Measurements from ENCODE around the gene SEM1.
"Not testable (repeated sequence)": the region's sequence is repeated elsewhere in the genome, so short reads cannot be mapped to it uniquely, and the experiment has no call there.

SEM1 gene

GRCh38 chr7:96709381-96710228 is at the start of gene SEM1:
Gene SEM1, minus strand, starts transcription at chr7:96709846. Its CDS starts 83 bp downstream, at chr7:96709763.
- DNase-seq = peak; percentile 69

- DNase-seq = not testable (repeated sequence)
Observed at GRCh38 chr7:96757880-96758279, 48.2 kb upstream of the SEM1 start.

- no peak for DNase-seq
Observed at GRCh38 chr7:96747418-96747940, 37.8 kb upstream of the SEM1 start.

GRCh38 chr7:96740130-96740529 is 30.5 kb upstream of the SEM1 start:
- DNase-seq = no peak

DNA sequence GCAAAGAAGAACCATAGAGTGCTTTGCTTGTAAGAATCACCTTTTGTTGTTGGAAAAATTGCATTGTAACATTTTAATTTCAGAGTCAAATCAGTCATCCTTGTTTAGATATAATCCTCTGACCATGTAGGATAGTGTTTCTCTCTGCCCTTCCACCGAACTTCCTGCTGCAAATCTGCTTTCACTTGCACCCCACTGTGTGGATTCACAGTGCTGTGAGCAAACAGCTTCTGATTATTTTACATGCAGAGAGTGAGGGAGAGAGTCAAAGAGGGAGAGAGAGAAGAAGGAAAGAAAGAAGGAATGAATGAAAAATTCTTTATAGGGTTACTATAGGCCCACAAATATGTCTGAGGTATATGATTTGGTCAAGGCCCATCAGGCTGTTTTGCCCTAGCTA is 30.0 kb upstream of the SEM1 start:
- no peak for DNase-seq

DNA sequence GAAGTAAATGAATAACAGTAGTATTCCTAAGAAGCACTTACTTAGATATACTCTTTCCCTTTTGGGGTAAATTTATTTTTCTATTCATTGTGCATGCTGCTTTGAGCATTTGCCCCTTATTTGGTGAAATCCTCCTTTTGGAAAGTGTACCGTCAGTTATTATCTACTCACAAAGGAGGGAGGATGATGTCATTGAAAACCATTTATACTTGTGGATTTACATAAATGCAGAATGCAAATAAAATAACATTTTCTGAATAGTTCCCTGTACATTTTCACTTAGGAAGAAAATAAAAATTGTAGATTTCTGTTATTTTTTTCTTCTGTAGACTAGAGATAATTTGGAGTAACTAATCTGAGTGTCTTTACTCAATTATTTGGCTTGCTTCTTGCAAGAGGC is 29.5 kb upstream of the SEM1 start:
- no peak for DNase-seq

GRCh38 chr7:96738705-96739104 is 29.1 kb upstream of the SEM1 start:
- DNase-seq = no peak

DNA sequence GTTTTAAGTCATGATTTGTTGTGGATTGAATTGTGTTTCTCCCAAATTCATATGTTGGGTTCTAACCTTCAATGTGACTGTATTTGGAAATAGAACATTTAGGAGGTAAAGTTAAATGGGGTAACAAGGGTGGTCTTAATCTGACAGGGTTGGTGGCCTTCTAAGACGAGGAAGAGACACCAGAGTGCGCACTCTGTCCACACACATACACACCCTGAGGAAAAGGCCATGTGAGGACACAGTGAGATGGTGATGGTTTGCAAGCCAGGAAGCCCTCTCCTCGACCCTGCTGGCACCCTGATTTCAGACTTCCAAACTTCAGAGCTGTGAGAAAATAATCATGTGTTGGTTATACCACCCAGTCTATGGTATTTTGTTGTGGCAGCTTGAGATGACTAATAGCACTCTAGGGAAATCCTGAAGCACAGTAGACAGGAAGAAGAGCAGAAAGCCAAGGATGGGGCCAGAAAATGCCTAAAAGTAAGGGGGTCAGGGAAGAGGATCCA is 28.0 kb upstream of the SEM1 start:
- DNase-seq = no peak

- no peak for DNase-seq
Observed at GRCh38 chr7:96734343-96734742, 24.7 kb upstream of the SEM1 start.

- no peak for DNase-seq
Observed at GRCh38 chr7:96729820-96730219, 20.2 kb upstream of the SEM1 start.

- no peak for DNase-seq
Observed at GRCh38 chr7:96728139-96728538, 18.5 kb upstream of the SEM1 start.

GRCh38 chr7:96727534-96728088 is 18.0 kb upstream of the SEM1 start:
- no peak for DNase-seq

DNA sequence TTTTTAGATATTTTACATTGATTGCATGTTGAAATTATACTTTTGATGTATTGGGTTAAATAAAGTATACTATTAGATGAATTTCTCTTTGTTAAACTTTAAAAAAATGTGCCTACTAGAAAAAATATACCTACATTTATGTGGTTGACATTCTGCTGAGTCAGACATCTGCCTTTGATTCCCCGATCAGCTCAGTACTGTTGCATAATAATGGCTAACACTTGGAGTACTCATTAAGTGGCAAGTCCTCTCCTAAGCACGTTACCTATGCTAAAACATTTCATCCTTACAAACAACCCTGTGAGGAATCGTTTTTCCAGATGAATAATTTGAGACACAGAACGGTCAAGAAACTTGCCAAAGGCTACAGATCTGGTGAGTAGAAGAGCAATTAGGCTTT is 14.0 kb upstream of the SEM1 start:
- no peak for DNase-seq

- not testable (repeated sequence) for DNase-seq
Observed at GRCh38 chr7:96722928-96723327, 13.3 kb upstream of the SEM1 start.

- no peak for DNase-seq
Observed at GRCh38 chr7:96720843-96721242, 11.2 kb upstream of the SEM1 start.

- DNase-seq = no peak
Observed at GRCh38 chr7:96719164-96719563, 9.5 kb upstream of the SEM1 start.

DNA sequence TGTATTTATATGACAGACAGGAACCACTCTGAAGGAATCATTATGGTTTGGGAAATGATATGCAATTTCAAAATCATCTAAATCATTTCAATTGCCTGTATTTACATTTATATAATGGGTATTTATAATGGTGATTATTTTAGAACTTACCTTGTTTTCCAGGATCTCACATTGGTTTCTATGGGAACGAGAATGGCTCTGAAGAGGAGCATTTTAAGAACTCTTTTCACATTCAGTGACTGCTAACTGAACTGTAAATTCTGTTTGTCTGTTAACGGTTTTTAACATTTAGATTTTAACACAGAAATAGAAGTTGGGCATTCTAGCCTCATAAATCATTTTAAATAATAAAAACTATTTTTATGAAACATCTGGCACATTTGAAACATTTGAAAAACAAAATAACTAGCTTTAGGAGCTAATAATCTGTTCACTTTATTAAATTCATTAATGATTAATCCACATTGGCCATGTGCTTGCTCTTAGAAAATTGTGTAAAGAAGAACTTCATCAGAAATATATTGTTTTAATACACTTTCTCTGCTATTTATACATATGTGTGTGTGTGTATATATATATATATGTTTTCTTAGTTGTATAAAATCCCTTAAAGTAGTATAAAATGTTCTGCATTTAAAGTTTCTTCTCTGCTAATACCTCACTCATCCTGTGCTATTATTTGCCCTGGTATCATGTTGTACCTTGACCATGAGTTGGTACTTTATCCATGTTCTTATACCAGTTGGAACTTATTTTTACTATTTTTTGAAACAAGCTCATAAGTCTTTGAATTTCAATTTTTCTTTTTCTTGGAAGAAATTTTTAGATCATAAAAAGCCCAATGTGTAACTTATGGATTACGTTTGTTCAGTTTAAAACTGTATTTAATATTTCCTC is 8.7 kb upstream of the SEM1 start:
- DNase-seq = no peak

- no peak for DNase-seq
Observed at GRCh38 chr7:96713037-96713436, 3.4 kb upstream of the SEM1 start.

- DNase-seq = no peak
Observed at GRCh38 chr7:96710544-96710943, 898 bp upstream of the SEM1 start.

DNA sequence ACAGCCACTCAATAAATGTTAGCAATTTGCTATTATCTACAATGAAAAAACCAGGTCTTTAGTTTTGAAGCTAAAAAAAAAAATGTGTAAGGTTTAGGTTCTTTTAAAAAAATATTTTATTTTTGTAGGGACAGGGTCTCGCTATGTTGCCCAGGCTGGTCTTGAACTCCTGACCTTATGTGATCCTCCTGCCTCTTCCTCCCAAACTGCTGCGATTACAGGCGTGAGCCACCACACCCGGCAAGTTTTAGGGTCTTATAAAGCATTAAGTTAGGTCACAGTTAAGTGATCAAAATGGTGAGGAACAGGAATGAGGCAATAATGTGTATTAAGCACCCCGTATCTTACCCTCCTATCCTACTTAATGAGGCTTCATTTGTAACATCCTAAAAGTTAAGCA is 774 bp downstream of the SEM1 start:
- DNase-seq = no peak

DNA sequence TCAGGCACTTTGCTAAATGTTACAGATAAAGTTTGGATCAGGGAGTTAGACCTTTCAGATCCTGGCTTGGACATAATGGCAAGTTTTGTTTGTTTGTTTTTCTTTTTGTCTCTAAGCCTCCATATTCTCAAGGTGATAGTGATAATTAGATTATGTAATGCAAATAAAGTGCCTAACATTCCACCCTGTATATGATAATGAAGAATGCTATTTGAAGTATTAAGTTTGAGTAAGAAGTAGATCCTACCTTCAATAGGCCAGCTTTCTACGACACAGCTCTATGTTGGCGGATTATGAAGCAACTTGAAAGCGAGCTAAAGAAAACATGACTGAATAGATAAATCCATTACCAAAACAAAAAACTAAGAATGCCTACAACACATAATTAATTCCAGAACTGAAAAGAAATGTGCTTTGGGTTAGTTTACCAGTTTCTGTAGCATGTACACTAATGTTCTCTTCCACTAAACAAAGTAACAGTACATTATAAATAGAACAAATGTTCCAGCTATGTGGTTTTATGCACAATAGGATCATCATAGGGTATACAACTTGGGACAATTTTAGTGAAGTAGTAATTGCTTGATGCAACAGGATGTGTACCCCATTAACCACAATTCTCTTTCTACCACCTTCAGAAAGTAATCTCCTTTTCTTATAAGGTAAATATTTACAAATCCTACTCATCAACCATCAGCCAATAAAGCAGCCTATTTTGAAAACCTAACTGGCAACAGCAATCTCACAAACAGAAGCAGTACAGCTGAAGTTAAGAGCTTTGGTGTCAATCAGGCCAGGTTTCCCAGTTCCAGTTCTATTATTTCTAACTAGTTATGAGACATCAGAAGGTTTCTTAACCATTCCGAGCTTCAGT is 1.5 kb downstream of the SEM1 start:
- DNase-seq = no peak

- DNase-seq = no peak
Observed at GRCh38 chr7:96701258-96701657, 8.4 kb downstream of the SEM1 start.

Data from activated naive CD4-positive, alpha-beta T cell treated with anti-CD3 and anti-CD28 coated beads, Interleukin-2, amount 50 U/mL, for 16 hours (primary cell).